Spleen (tissue), 7 donors: ENCODE data around the gene FBH1.

Experiments used
- CTCF ChIP-seq, 11 experiments: fragments of 200-600 bp in 7 of 11; fragments of 450-650 bp in 4 of 11; sonication (generic) in 4 of 11; IDR thresholded peaks in 8 of 11; conservative IDR thresholded peaks in 3 of 11; 1 replicate in 7 of 11; 2 replicates in 4 of 11; pipeline versions ENCODE4 v1.4.0 to v1.8.0; 2016 to 2021; ENCODE audit warnings: antibody characterized with exemption in 11 of 11, inconsistent platforms in 4 of 11, mild to moderate bottlenecking in 1 of 11
- POLR2A ChIP-seq, 3 donors: fragments of 450-650 bp; IDR thresholded peaks; one replicate each; pipeline ENCODE4 v1.5.1; 2017; ENCODE audit warnings: antibody characterized with exemption in 3 of 3, mild to moderate bottlenecking in 1 of 3
- POLR2AphosphoS5 ChIP-seq, 3 donors: sonication (generic); formaldehyde crosslinking; IDR thresholded peaks; one replicate each; pipeline ENCODE4 v1.5.1; 2017; ENCODE audit warnings: antibody characterized with exemption in 3 of 3
- donor health status: DM: no; HTN: no; CAD: no; lungs with moderate emphysema.
- donor health status: DM: no; HTN: no; CAD: no.
- donor health status: DM: no; HTN: no; CAD: no.

GRCh38 chr10:5840314-5841307 is 49.4 kb upstream of the FBH1 start:
- no peak for TF ChIP-seq CTCF (IDR thresholded peaks at IDR 0.05 in 8 of 11, conservative IDR thresholded peaks at IDR 0.05 in 3 of 11)
- TF ChIP-seq POLR2AphosphoS5 (IDR thresholded peaks at IDR 0.05) = peak; percentile 88 to 91 (median 88)
- TF ChIP-seq POLR2A (IDR thresholded peaks at IDR 0.05) = peak in 1 of 3 donors; percentile 46
